ENCODE measurements around the gene GNG12.

Gene GNG12

GRCh38 chr1:67815303-67816094, 17.8 kb downstream of the GNG12 start:
- DNase-seq (ENCODE audit: low read depth in 2 of 3, low spot score in 2 of 3), result no peak

GRCh38 chr1:67814121-67814772, 19.0 kb downstream of the GNG12 start:
- DNase-seq (ENCODE audit: low read depth in 2 of 3, low spot score in 2 of 3), result no peak

- DNase-seq (ENCODE audit: low read depth in 2 of 3, low spot score in 2 of 3), result no peak
Measured at GRCh38 chr1:67812226-67812625, 21.0 kb downstream of the GNG12 start.

GRCh38 chr1:67811781-67812180, 21.5 kb downstream of the GNG12 start:
- no peak for DNase-seq (ENCODE audit: low read depth in 2 of 3, low spot score in 2 of 3)

- no peak for DNase-seq (ENCODE audit: low read depth in 2 of 3, low spot score in 2 of 3)
Measured at GRCh38 chr1:67809887-67810286, 23.4 kb downstream of the GNG12 start.

GRCh38 chr1:67807282-67807681, 26.0 kb downstream of the GNG12 start:
- no peak for DNase-seq (ENCODE audit: low read depth in 2 of 3, low spot score in 2 of 3)

- no peak for DNase-seq (ENCODE audit: low read depth in 2 of 3, low spot score in 2 of 3)
Measured at GRCh38 chr1:67804710-67805109, 28.6 kb downstream of the GNG12 start.

GRCh38 chr1:67803380-67804279, 29.6 kb downstream of the GNG12 start:
- DNase-seq (ENCODE audit: low read depth in 2 of 3, low spot score in 2 of 3), result no peak

- DNase-seq (ENCODE audit: low read depth in 2 of 3, low spot score in 2 of 3), result no peak
Measured at GRCh38 chr1:67802565-67802964, 30.7 kb downstream of the GNG12 start.

- no peak for DNase-seq (ENCODE audit: low read depth in 2 of 3, low spot score in 2 of 3)
Measured at GRCh38 chr1:67801903-67802302, 31.4 kb downstream of the GNG12 start.

- DNase-seq (ENCODE audit: low read depth in 2 of 3, low spot score in 2 of 3), result no peak
Measured at GRCh38 chr1:67795179-67795912, 37.9 kb downstream of the GNG12 start.

- no peak for DNase-seq (ENCODE audit: low read depth in 2 of 3, low spot score in 2 of 3)
Measured at GRCh38 chr1:67793562-67793961, 39.7 kb downstream of the GNG12 start.

- DNase-seq (ENCODE audit: low read depth in 2 of 3, low spot score in 2 of 3), result no peak
Measured at GRCh38 chr1:67792741-67793458, 40.4 kb downstream of the GNG12 start.

- no peak for DNase-seq (ENCODE audit: low read depth in 2 of 3, low spot score in 2 of 3)
Measured at GRCh38 chr1:67792103-67792502, 41.2 kb downstream of the GNG12 start.

GRCh38 chr1:67791686-67792085, 41.6 kb downstream of the GNG12 start:
- DNase-seq (ENCODE audit: low read depth in 2 of 3, low spot score in 2 of 3), result no peak

GRCh38 chr1:67791261-67791660, 42.0 kb downstream of the GNG12 start:
- DNase-seq (ENCODE audit: low read depth in 2 of 3, low spot score in 2 of 3), result no peak

- no peak for DNase-seq (ENCODE audit: low read depth in 2 of 3, low spot score in 2 of 3)
Measured at GRCh38 chr1:67790201-67790692, 43.0 kb downstream of the GNG12 start.

- DNase-seq (ENCODE audit: low read depth in 2 of 3, low spot score in 2 of 3), result no peak
Measured at GRCh38 chr1:67789551-67789950, 43.7 kb downstream of the GNG12 start.

GRCh38 chr1:67788904-67789303, 44.4 kb downstream of the GNG12 start:
- no peak for DNase-seq (ENCODE audit: low read depth in 2 of 3, low spot score in 2 of 3)

GRCh38 chr1:67788238-67788790, 45.0 kb downstream of the GNG12 start:
- DNase-seq (ENCODE audit: low read depth in 2 of 3, low spot score in 2 of 3), result no peak
